GM18498 (cell line): ENCODE results near the gene JARID2.

Experiments
- ATAC-seq: cut with Tn5 transposase; IDR thresholded peaks from one replicate; pipeline ENCODE4 v1.9.1; 2021; ENCODE audit warnings: mild to moderate bottlenecking, moderate library complexity; ENCODE audit not compliant: unreplicated experiment

JARID2 gene

DNA sequence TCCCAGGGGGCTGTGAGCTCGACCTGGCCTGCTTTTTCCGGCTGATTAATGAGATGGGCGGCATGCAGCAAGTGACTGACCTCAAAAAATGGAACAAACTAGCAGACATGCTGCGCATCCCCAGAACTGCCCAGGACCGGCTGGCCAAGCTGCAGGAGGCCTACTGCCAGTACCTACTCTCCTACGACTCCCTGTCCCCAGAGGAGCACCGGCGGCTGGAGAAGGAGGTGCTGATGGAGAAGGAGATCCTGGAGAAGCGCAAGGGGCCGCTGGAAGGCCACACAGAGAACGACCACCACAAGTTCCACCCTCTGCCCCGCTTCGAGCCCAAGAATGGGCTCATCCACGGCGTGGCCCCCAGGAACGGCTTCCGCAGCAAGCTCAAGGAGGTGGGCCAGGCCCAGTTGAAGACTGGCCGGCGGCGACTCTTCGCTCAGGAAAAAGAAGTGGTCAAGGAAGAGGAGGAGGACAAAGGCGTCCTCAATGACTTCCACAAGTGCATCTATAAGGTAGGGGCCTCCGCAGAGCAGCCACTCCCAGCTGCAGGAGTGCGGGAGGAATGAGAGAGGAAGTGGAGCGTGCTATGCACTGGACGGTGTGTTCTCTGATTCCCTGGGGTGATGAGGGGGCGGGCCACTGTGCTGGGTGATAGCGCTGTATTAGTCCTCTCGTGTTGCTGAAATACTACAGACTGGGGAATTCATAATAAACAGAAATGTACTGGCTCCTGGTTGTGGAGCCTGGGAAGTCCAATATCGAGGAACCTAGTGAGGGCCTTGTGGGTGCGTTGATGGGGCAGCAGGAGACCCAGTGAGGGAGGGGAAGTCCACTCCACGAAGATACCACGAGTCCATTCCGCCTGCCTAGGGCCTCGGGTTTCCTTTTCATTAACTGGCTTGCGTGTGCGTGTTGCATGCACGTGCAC is 255.3 kb downstream of the JARID2 start:
- no peak for ATAC-seq

DNA sequence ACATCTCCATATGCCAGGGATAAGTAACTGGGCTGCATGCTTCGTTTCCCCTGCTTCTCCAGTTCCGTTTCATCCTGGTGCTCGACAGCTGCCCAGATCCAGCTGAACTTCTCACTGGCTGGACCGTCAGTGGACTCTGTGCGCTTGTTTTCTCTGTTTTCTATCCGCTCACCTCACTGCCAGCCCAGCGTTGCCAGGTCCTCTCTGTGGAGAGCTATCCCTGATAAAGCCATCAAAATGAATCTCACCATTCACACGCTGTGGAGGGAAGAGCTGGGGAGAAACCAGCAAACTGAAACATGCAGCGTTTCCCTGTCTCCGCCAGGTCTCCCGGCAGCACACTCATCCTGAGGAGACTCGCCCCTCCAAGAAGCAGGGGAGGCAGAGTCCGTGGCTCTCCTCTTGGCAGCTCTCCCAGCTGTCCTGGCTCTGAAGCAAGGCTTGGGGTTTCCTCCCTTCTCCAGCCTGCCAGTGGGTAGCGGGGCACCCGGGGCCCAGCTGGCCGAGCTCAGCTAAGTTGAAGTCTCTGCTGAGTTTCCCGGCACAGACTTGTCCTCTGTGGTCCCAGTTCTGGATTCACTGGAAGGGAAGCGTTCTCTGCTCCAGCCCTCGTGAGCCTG is 256.1 kb downstream of the JARID2 start:
- ATAC-seq, result no peak

DNA sequence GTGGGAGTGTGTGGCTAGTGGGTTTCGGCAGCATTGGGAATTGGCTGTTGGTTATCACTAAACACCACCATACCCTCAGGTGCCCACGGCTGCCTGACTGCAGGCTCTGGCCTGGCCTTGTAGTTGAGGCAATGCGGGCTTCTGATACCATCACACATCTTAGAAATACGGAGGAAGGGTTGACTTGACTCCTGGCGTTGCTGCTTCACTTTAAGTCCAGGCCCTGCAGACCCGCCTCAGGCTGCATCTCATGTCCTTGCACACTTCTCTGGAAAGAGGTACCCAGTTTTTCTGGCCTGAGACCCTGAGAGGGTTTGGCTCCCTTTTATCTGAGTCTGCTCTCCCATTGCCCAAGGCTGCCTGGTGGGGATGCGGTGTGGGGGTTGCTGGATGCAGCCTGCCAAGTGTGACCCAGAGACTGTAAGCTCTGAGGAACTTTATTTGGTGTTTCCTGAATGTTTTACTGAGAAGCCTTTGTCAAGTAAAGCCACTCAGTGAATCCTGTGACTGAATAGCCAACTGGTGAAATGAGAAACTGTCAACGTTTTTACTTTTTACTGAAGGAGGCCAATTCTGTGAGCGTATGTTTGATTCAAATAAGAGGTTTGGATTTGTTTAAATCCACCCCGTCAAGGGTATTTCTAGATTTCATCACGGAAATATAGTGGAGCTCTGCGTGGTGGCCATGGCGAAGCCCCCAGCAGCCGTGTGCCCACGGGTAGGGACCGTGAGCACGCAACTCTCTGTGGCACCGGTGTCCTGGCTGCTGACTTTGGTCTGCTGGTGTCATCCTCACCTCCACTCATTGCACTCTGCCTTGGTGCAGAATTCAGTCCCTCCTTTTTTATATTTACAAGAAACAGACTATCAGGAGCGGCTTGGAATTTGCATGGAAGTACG is 256.8 kb downstream of the JARID2 start:
- no peak for ATAC-seq

DNA sequence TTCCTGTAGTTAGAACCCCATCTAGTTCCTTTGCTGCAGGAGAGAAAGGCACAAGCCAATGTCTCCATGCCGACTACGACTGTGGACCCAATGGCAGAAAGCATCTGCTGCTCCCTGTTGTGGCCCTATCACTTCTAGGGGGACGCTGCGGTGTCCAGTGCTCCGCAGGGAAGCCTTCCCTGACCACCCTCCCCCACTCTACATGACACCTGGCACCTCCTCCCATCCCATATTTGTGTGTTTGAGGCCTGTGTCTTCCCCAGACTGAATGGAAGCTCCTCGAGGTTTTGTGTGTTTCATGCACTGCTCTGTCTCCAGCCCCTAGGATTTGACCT is 257.4 kb downstream of the JARID2 start:
- ATAC-seq, result no peak

DNA sequence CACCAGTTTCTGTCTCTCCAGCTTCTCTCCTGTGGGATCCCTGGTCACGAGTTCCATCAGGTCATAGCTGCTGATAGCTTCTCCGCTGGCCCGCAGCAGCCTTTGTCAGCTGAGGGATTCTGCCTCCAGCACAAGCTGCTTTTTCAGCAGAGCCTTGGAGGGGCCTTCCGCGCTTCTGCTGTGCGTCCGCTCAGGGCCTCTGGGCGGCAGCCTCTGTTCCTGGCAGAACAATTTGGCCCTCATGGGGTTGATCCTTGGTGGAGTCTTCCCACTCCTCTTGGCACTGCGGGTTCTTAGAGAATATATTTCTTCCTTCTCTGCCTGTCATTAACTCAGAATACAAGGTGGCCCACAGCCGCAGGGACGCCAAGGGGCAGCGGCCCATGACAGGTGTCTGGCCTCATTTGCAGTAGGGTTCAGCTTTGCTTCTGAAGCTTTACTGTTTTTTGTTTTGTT is 258.2 kb downstream of the JARID2 start:
- ATAC-seq, result no peak

DNA sequence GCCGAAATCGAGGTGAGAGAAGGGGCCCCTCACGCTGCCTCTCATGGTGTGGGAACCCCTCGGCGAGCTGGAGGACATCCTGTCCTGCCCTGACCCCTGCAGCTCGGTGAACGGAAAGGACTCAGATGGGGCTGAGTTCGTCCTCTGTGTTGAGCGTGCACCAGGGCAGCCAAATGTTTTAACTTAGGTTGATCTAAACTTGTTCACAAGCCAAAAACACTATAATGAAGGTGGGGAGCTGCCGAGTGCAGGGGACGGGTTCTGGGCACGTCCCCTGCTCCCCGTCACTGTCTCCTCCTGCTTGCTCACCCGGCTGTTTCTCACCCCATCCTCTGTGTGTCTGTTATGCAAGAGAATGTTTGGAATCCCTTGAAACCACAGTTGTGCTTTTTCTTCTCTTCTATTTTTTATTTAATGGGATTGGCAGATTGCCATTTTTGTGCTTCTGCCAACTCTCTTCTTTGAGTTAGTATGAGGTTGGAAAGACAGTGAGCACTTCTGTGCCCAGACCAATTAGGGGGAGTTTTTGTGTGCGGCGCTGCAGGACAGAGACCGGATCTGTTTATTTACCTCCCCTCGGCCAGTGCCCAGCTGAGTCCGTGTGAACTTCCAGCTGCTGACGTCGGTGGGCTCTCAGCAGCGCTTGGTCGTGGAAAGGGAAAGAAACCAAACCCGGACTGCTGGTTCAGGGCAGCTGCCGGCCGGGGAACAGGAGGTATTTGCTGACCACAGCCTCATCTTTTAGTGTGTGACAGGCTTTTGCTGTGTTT is 258.9 kb downstream of the JARID2 start:
- ATAC-seq, result no peak

DNA sequence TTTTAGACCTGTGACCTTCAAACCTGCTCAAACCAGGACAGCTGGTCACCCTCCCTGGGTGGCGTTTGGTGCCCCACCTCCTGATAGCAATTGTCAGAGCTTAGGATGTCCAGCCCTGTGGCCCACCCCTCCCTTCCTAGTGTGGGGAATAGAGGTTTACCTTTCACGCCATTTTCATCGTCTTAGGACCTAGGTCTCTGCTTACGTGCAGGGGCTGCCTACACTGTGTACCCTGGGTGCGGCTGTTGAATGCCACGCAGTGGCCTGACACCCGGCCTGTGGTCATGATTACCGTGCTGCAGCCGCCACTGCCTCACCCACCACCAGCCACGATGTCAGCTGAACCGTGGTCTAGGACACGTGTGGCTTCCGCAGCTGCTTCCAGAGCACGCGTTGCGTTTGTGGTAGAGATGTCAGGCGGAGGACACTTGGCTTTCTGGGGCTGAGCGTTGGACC is 259.6 kb downstream of the JARID2 start:
- ATAC-seq, result no peak

DNA sequence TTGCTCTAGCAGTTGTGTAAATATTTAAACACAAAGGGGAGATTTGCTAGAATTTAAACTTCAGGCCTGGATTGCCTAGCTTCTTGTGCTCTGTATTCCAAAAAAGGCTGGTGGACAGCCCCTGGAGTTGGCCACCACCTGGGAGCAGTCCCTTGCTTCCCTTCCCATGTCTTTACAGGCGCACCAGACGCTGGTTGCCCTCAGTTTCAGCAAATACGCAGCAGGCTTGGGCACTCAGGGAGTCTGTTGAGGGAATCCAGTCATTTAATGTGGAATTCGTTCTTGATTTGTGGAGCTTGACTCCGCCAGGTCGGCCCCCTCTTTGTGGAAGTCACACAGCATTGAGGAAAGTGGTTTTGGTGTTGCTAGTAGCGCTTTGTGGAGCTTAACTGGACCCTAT is 260.2 kb downstream of the JARID2 start:
- no peak for ATAC-seq

DNA sequence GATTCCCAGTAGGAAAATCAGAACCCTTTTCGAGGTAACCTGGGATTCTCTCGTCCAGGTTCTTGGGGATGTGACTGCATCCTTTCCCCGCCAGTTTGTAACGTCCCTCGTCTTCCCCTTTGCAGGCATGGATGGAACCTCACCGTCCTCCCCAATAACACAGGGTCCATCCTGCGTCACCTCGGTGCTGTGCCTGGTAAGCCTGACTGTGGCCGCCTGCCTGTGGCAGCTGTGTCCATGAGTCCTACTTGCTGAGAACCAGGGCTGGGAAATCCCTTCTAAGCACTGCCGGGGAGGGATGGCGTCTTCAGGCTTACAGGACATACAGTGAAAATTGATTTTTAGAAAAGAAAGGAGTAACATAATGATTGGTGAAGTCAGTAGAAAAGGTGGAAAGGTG is 261.4 kb downstream of the JARID2 start:
- ATAC-seq, result no peak

DNA sequence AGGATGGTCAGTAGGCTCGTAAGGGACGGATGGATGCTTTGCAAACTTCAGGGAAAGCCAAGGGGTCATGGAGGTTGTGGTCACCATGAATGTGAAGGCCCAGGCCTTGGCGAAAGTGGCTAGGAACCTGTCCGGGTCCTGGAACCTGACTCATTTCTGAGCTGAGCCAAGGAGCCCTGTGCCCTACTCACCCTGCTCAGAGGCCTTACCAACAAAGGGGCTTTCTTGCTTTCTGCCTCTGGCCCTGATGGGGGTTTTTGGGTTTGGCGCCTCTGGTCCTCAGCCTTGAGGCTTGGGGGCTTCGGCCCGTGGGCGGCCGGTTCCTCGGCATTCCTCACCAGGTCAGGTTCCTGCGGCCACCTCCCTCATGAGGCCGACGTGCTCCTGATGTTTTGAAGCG is 261.9 kb downstream of the JARID2 start:
- no peak for ATAC-seq

DNA sequence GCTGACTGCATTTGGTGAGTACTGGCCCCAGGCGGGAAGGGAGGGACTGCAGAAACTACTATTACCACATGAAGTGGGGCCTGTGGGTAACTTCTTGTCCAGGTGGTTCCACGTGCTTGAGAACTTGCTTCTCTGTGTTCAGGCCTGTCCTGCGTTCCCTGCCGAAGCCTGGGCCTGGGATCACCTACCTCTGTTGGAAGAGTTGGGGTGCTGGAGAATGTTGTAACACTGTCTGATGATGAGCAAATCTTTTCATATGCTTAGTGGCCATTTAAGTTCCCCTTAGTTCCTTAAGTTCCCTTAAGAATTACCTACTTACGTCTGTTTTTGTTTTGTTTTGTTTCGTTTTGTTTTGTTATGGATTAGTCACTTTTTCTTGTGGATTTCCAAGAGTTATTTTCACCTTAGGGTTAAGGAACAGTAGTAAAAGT is 262.6 kb downstream of the JARID2 start:
- ATAC-seq, result no peak

DNA sequence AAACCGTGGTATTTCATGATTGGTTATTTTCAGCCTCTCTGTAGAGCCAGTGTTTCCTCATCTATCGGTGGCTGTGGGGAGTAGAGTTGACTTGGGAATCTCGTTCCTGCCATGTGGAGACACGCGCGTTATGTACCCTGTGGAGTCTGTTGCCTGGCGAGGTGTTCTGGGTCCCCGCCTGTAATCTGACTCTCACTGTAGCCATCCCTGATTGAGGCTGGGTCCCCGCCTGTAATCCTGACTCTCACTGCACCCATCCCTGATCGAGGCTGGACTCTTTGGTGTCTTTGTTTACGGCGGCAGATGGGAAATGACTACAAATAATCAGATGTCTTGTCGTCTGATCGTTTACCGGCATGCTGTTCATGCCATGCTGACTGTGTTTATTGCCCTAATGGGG is 263.1 kb downstream of the JARID2 start:
- no peak for ATAC-seq

DNA sequence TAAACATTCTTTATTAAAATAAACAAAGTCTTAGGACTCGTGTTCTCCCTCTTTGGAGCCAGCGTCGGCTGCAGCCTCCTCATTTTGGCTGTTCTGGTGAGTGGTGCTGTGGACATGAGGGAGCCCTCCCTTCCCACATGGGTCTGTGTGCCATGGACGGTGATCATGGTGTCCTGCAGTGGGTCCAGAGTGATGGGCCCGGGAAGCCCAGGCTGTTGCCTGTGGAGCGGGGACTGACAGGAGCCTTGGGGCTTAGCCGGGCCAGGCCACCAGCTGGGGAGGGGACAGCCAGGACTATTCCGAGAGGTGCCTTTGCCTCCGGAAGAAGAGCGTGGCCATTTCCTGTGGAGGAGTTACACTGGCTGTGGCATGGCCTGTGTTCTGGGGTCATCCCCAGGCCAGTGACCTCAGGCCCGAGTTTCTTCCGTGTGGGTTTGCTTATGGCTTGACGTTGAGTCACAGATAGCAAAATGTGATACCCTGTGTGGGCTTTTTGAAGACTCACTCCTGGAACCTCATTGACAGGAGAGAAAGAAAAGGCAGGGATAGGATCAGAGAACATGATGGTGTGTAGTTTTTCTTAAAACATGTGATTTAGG is 263.6 kb downstream of the JARID2 start:
- no peak for ATAC-seq

DNA sequence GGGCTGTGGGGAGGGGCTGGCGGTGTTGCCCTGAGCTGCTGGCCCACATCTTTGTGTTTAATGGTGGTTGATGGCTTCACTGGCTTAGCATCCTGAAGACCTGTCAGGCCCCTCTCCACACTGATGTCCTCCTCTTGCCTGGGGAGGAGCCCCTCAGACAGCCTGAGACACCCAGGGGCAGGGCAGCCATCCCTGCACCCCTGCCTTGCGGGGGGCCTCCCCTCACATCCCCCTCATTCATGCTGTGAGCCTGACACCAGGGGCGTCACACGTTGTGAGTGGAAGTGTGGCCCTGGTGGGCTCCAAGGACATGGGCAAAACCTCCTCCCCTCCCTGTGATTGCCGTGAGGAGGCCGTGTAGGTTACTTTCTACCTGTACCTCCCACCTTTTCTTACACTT is 264.3 kb downstream of the JARID2 start:
- no peak for ATAC-seq

DNA sequence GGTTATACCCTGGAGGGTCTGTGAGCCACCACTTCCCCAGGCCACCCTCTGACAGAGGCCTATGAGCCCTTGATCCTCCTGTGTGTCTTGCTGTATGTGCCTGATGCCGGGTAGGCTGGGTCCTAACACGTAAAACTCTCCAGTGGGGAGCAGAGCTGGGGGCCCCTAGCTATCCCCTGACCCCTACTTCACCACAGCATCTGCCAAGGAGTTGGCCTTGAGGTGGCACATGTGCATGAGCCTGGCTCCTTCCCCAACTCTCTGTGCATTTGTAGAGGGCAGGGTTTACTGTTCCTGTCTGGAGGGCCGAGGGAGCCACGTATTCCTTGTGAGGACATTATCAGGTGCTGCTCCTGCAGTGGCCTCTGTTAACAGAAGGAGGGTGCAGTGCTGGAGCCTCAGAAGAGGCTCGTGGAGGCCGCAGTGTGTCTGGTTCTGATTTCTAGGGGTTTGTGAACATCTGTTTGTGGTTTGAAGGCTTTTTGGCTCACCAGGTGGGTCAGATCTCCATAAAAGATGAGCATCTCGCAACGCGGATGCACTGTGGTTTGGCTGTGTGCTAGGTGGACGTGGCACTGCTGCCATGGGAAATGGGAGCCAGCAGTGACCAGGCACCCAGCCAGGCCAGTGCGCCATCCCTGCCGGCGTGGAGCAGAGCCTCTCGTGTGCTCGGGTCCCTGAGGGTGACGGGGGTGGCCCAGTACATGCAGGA is 264.8 kb downstream of the JARID2 start:
- no peak for ATAC-seq

DNA sequence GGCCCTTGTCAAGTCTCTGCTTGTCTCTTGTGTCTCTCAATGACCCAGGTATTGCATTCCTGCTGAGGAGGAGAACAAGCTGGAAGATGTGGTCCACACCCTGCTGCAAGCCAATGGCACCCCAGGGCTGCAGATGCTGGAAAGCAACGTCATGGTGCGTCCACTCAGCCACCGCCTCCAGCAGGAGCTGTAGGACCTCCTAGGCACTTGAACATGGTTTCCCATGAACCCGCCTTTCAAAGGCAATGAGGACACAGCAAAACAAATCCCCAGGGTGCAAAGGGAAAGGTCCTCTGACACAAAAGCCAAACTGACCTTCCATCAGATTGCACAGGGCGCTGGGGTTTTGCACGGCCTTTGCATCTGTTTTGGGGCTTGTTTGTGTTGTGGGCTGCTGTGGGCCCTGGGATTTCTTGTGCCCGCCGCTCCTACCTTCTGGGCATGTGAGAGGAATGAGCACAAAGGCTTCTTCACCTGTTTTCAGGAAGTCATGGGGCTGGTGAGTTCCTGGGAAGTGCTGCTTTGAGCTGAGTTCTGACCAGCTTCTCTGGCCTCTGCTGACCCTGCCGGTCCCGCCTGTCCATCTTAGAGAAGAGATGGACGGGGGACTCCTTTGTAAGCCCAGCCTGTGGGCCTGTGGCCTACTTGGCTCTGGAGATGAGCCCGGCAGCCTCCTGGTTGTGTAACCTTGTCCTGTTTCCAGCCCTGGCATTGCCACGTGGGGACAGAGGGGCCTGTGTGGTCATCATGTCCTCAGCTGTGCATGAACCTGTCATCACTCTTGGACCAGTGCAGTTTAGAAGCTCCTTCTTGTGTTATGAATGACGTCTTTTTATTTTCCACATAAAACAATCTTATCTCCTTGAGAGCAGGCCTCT is 265.6 kb downstream of the JARID2 start:
- no peak for ATAC-seq

DNA sequence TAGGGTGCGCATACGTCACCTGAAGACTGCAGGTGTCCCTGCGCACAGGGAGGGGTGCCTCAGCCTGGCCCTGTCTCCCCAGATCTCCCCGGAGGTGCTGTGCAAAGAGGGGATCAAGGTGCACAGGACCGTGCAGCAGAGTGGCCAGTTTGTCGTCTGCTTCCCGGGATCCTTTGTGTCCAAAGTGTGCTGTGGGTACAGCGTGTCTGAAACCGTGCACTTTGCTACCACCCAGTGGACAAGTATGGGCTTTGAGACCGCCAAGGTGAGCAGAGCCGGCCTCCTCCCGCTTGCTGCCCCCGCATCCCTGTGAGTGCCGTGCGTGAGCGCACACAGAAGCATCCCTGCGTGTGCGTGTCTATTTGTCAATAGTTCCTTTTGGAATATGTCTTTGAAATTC is 266.3 kb downstream of the JARID2 start:
- ATAC-seq, result no peak

DNA sequence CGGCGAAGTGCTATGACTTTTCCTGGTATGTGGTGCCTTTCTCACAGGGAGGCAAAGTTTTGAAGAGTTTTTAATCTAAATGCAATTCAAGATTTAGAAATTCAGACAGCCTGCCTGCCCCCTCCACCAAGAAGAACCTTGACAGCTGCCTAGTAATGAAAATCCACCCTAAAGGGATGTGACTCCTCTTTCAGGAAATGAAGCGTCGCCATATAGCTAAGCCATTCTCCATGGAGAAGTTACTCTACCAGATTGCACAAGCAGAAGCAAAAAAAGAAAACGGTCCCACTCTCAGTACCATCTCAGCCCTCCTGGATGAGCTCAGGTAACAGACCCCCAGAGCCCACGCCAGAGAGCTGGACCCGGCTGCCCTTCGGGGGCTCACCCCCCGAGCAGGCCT is 266.9 kb downstream of the JARID2 start:
- no peak for ATAC-seq
